Hematopoietic multipotent progenitor cell treated with erythropoietin and hydrocortisone succinate and interleukin-3 and kit ligand, for 15 days (in vitro differentiated cells): ENCODE measurements around the gene CCL8.
"Not testable (repeated sequence)": the region's sequence is repeated elsewhere in the genome, so short reads cannot be mapped to it uniquely, and the experiment has no call there.

ENCODE experiments used
- DNase-seq: peaks from one replicate; pipeline ENCODE4 v3.0.0-alpha.2; 2015; ENCODE audit warnings: low spot score

Gene CCL8

GRCh38 chr17:34314279-34314678 is 5.0 kb upstream of the CCL8 start:
- no peak for DNase-seq

DNA sequence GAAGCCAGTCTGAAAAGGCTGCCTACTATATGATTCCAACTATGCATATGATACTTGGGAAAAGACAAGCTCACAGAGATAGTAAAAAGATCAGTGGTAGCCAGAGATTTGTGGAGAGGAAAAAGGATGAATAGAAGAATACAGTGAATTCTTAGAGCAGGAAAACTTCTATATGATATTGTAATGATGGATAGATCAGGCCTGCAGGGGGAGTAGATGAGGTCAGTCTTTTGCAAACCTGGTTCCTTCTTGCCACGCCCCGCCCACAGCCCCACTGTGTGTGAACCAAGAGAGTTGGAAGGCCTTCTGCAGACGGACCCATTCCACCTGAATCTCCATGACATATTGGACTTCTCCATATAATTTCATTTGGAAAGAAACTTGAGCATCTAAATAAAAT is 761 bp upstream of the CCL8 start:
- DNase-seq, result no peak

DNA sequence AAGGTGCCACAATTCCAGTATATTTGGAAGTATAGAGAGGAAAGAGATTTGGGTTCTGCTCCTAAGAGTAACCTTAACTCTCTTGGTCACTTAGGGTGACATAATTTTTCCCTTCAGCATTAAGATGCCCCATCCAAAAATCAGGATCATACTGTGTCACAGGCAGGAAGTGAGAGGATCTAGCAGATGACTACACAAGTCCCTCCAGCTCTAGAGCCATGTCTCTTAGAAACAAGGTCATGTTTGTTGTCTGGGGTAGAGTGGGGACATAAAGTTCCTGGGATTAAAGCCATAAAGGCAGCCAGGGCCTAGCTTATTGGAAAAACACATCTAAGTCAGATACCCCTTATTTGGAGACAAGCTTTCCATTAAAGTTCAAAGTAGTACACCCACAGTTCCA is 2.7 kb downstream of the CCL8 start:
- no peak for DNase-seq

DNA sequence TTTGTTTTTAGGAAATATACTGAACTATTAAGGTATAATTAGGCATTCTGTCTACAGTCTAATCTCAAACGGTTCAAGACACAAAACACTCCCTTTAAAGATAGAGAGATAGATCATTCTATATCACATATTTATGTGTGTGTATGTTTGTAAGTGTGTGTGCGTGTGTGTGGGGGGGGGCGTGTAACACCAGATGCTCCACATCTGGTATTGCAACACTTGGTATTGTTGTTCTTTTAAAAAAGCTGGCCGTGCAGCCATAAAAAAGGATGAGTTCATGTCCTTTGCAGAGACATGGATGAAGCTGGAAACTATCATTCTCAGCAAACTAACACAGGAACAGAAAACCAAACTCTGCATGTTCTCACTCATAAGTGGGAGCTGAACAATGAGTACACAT is 8.3 kb downstream of the CCL8 start:
- DNase-seq, result not testable (repeated sequence)

GRCh38 chr17:34337701-34338100 is 18.5 kb downstream of the CCL8 start:
- DNase-seq, result no peak

DNA sequence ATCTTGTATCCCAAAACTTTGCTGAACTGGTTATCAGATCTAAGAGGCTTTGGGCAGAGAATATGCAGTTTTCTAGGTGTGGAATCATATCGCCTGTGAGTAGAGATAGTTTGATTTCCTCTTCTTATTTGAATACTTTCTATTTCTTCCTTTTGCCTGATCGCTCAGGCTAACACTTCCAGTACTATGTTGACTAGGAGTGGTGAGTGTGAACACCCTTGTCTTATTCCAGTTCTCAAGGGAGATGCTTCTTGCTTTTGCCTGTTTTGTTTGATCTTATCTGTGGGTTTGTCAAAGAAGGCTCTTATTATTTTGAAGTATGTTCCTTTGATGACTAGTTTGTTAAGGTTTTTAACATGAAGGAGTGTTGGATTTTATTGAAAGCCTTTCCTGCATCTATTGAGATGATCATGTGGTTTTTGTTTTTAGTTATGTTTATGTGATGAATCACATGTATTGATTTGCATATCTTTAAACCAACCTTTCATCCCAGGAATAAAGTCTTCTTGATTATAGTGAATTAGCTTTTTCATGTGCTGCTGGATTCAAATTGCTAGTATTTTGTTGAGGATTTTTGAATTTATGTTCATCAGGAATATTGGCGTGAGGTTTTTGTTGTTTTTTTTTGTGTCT is 20.0 kb downstream of the CCL8 start:
- no peak for DNase-seq

- DNase-seq, result no peak
Observed at GRCh38 chr17:34341916-34342315, 22.7 kb downstream of the CCL8 start.

- no peak for DNase-seq
Observed at GRCh38 chr17:34347063-34347462, 27.8 kb downstream of the CCL8 start.

DNA sequence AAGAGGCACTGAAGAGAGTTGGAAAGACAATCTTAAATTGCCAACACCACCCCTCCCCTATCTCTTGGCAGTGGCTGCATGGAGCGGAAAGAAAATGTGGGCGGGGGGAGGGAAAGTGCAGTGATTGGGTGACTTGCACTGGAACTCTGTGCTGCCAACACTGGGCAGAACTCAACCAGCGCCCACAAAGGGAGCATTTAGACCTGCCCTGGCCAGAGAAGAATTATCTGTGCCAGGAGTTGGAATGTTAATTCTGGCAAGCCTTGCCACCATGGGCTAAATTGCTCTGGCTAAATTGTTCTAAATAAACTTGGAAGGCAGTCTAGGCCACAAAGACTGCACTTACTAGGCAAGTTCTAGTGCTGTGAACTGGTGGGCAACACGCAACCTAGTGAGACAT is 30.5 kb downstream of the CCL8 start:
- DNase-seq, result no peak

DNA sequence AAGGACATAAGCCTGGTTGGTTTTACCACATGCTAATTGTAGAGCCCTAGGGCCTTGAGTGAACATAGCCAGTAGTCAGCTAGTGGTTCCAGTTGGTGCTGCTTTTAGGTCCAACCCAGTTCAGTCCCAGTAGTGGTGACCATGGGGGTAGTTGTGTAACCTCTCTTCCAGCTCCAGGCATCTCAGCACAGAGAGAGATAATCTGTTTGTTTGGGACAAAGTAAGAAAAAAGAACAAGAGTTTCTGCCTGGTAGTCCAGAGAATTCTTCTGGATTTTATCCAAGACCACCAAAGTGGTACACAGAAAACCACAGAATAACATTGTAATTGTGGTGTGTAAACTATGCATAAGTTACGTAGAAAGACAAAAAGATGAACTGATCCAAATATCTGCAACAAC is 31.9 kb downstream of the CCL8 start:
- no peak for DNase-seq

DNA sequence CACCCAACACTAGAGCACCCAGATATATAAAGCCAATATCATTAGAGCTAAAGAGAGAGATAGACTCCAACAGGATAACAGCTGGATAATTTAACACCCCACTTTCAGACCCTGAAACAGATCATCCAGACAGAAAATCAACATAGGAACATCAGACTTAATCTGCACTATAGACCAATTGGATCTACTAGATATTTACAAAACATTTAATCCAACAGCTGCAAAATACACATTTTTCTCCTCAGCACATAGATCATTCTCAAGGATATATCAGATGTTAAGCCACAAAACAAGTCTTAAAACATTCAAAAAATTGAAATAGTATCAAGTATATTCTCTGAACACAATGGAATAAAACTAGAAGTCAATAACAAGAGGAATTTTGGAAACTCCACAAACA is 33.0 kb downstream of the CCL8 start:
- no peak for DNase-seq

DNA sequence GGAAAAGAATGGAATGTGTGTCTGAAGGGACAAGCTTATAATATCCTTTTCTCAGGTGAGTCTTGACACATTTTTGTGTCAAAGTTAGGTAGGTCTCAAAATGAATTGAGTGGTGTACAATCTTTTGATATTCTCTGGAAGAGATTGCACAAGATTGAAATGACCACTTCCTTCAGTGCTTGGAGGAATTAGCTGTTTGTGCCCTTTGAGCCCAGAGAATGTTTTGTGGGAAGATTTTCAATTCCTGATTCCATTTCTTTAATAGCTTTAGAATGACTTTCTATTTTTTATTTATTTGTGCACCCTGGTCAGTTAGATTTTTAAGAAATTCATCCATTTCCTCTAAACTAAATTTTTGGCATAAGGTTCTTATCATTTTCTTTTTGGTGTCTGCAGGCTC is 35.4 kb downstream of the CCL8 start:
- no peak for DNase-seq

DNA sequence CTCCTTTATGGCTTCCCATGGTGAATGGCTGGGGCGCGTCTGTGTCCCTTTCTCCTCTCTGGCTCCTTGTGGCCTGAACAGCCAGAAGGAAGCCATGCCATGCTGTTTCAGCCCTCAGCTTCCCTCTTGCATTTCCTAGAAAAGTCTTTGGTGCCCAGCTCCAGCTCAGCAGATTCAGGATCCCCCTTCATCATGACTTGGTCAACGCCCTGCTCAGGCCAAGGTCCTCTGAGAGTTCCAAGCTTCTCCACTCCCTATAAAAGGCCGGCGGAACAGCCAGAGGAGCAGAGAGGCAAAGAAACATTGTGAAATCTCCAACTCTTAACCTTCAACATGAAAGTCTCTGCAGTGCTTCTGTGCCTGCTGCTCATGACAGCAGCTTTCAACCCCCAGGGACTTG is 37.0 kb downstream of the CCL8 start, which contains the start of gene CCL13:
TSS of gene CCL13 (plus strand) at position 287 of the 400 bp plus-strand sequence. CDS start at position 334, 47 bp downstream.
- DNase-seq, result no peak

DNA sequence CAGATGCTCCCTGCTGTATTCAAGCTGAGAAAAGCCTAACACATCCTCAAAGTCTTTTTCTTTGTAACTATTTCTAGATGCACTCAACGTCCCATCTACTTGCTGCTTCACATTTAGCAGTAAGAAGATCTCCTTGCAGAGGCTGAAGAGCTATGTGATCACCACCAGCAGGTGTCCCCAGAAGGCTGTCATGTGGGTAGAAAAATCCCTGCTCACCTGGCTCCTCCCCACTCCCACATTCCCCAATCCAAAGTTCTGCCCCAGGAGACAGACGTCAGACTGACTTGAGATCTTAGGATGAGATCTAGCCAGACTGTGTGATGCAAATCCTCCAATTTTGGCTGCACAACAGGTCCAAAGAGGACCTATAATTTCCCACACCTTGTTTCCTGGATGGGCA is 38.2 kb downstream of the CCL8 start:
- DNase-seq, result no peak

DNA sequence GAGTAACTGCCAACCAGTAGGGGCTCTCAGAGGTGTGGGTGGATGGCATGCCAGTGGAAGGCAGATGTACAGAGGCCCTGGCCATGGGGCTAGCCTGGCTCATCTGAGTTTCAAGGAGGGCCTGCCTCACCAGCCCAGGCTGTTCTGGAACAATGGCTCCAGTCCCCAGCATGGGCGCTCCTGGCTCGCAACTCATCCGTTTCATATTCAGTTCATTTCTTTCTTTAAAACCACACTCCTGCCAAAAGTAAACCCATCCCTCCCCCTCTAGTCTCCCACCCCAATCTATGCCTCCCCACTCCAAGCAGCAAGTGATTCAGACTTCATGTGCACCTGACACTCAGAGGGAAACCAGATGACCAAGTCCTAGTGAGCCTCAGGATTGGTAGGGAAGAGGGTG is 39.4 kb downstream of the CCL8 start:
- DNase-seq, result no peak

GRCh38 chr17:34360601-34361270 is 41.5 kb downstream of the CCL8 start:
- no peak for DNase-seq

- DNase-seq, result peak; percentile 57
Observed at GRCh38 chr17:34361478-34362061, 42.3 kb downstream of the CCL8 start.

- DNase-seq, result no peak
Observed at GRCh38 chr17:34363183-34363661, 44.0 kb downstream of the CCL8 start, which contains the start of gene CCL1. TSS of gene CCL1 (minus strand) at chr17:34363233. CDS start at chr17:34363161, 72 bp downstream.

DNA sequence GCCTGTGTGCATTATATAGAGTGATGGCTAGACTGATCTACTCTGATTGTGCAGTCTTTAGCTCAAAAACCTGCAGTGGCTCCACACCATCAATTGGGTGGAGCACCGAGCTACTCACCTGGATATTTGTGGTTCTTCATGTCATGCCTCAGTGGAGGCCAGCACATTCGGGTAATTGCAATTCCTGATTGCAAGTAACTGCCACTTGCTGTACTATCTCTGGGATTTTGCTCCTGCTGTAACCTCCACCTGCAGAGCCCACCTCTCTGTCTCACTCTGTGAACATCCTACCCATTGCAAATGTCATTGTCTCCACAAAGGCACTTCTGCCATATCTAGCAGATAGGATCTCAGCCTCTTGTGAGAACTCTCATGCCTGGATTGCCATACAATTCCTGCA is 45.5 kb downstream of the CCL8 start:
- DNase-seq, result no peak

DNA sequence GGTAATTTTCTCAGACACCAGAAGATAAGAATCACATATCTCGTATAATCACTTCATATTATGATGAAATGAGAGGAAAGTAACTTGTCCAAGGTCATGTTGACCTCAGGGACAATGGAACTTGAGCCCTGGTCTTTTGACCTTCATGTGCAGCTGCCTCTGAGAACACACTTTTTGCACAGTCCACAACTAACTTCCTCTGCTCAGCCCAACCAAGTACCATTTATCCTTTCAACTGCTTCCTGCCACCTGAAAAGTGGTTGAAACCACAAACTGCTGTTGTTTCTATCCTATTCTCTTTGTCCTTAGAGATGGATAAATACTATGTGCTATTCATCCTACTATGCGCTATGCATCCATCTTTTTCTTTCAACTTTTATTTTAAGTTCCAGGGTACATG is 46.1 kb downstream of the CCL8 start:
- DNase-seq, result no peak

DNA sequence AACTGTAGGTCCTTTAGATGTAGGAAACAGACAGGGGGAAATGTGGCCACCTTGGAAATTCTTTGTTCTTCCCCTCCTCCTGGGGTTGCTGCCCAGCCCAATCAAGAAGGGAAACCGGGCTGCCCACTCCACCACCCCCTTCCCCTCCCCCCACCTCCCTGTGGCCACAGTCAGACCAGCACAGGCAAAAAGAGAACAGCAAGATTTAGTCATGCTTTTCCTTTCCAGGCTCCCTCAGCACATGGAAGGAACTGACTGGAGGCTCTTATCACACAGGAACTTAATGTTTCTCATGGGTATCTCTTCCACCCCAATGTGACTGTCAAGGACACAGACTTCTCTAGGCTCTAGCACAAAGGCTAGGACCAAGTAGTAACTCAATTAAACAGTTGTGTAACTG is 46.8 kb downstream of the CCL8 start:
- no peak for DNase-seq

DNA sequence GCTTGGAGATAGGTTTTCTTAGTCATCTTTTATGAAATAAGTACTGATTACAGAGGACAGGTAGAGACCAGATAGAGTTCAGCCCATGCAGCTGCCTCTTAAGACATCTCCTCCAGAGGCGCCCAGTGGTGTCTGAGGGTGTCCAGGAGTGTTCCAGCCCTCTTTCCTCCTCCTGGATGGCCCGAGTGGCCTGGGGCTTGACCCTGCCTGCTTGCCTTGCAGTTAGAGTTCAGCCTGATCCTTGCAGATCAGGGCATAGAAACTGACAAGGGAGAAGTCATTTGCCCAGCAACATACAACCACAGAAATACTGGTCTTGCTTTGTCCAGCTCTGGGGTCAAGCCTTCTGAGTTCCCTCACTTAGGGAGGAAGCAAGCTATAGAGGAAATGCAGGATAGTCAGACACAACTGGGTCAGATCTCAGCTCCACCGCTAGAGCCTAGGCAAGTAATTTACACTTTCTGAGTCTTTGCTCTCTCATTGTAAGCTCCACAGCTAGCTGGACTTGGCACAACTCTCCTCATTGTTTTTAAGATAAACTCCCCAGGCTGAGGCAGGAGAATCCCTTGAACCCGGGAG is 47.4 kb downstream of the CCL8 start:
- DNase-seq, result no peak
